OCI-LY7 (cell line): Measurements from ENCODE around the gene APLP2. TPM values are rescaled to one million over a fixed set of nuclear protein-coding genes. Genes with fewer than 3 reads are reported as not detected.
A peak's percentile ranks its signal among the peaks of the same experiment; 100 is the strongest.

ENCODE experiments used
- BruUV-seq: library from RNA; stranded (reverse); fragments of 400-500 nt; replicated peaks from 2 replicates; lab custom pipeline; 2021; lab: Mats Ljungman, UMichigan
- CTCF ChIA-PET: fragments of 300-600 bp; sonication (Branson Sonifier 250); formaldehyde crosslinking; loops from one replicate; lab custom pipeline; 2022; ENCODE audit warnings: antibody characterized with exemption; ENCODE audit not compliant: unreplicated experiment; lab: Charles Lee
- POLR2A ChIA-PET: fragments of 300-600 bp; sonication (Branson Sonifier 250); formaldehyde crosslinking; loops from one replicate; lab custom pipeline; 2022; ENCODE audit warnings: antibody characterized with exemption; lab: Charles Lee
- DNase-seq: peaks from one replicate; pipeline ENCODE4 v3.0.0-alpha.2; 2015; ENCODE audit warnings: low spot score
- H2AFZ ChIP-seq: fragments of 200-600 bp; sonication (generic), shearing (Covaris generic); 2 replicates; pipeline ENCODE4 v1.6.1; 2014; ENCODE audit warnings: mild to moderate bottlenecking, antibody characterized with exemption, low read length, moderate library complexity
- H3K27ac ChIP-seq: fragments of 200-600 bp; sonication (generic); 2 replicates; pipeline ENCODE4 v1.5.1; 2014; ENCODE audit warnings: mixed run types, low read depth, mild to moderate bottlenecking, moderate library complexity, low read length, inconsistent platforms; ENCODE audit not compliant: poor library complexity, severe bottlenecking
- H3K36me3 ChIP-seq: fragments of 200-600 bp; sonication (generic); 2 replicates; pipeline ENCODE4 v1.6.1; 2014; ENCODE audit warnings: mild to moderate bottlenecking, antibody characterized with exemption, low read length, moderate library complexity, mixed read lengths; ENCODE audit not compliant: insufficient read depth
- H3K4me1 ChIP-seq: fragments of 200-600 bp; sonication (generic); 2 replicates; pipeline ENCODE4 v1.5.1; 2014; ENCODE audit warnings: mild to moderate bottlenecking, low read length; ENCODE audit not compliant: insufficient read depth, poor library complexity, severe bottlenecking
- H3K4me2 ChIP-seq: fragments of 200-600 bp; sonication (generic); 2 replicates; pipeline ENCODE4 v1.6.1; 2014; ENCODE audit warnings: mild to moderate bottlenecking, low read length
- H3K4me3 ChIP-seq: fragments of 200-600 bp; sonication (generic); 2 replicates; pipeline ENCODE4 v1.5.1; 2014; ENCODE audit warnings: mild to moderate bottlenecking, low read depth, low read length; ENCODE audit not compliant: poor library complexity, severe bottlenecking
- H3K79me2 ChIP-seq: fragments of 200-600 bp; sonication (generic); 2 replicates; pipeline ENCODE4 v1.6.1; 2016; ENCODE audit warnings: low read depth, mild to moderate bottlenecking, low read length, moderate library complexity, mixed read lengths; ENCODE audit not compliant: insufficient read depth
- H3K9me2 ChIP-seq: fragments of 200-600 bp; sonication (generic); 2 replicates; pipeline ENCODE4 v1.6.1; 2016; ENCODE audit warnings: mild to moderate bottlenecking, low read length, mixed read lengths; ENCODE audit not compliant: insufficient read depth
- H3K9me3 ChIP-seq: fragments of 200-600 bp; sonication (generic); 2 replicates; pipeline ENCODE4 v1.6.1; 2014; ENCODE audit warnings: mild to moderate bottlenecking, mixed run types, low read length, mixed read lengths
- H4K20me1 ChIP-seq: fragments of 200-600 bp; sonication (generic); 2 replicates; pipeline ENCODE4 v1.6.1; 2014; ENCODE audit warnings: mild to moderate bottlenecking, antibody characterized with exemption, low read length, moderate library complexity, mixed read lengths; ENCODE audit not compliant: insufficient read depth
- CTCF ChIP-seq: fragments of 200-600 bp; sonication (generic); conservative IDR thresholded peaks from 2 replicates; pipeline ENCODE4 v1.5.1; 2014; ENCODE audit warnings: mild to moderate bottlenecking, antibody characterized with exemption, low read length, moderate library complexity, mixed read lengths
- EZH2phosphoT487 ChIP-seq: fragments of 200-600 bp; sonication (generic); IDR thresholded peaks from 2 replicates; pipeline ENCODE4 v1.6.1; 2018; ENCODE audit warnings: low read depth, borderline replicate concordance, mild to moderate bottlenecking, mixed run types, antibody characterized with exemption, low read length, moderate library complexity, mixed read lengths
- intact Hi-C: fragments of 100-400 bp; cut with micrococcal nuclease; formaldehyde crosslinking; loops from one replicate; pipeline ENCODE4 v1.10.0; 2022; ENCODE audit not compliant: unreplicated experiment
- total RNA-seq, 2 experiments: library from RNA; depleted of rRNA in 1 of 2; stranded (reverse); fragments of >200 nt in 1 of 2; shearing (Covaris generic) in 1 of 2; gene quantifications; 2 replicates each; pipeline ENCODE4 v1.2.3, GENCODE V29; 2014 to 2022

APLP2 gene
- total RNA-seq, 2 experiments from 2014 or later = 147 to 284 TPM

DNA sequence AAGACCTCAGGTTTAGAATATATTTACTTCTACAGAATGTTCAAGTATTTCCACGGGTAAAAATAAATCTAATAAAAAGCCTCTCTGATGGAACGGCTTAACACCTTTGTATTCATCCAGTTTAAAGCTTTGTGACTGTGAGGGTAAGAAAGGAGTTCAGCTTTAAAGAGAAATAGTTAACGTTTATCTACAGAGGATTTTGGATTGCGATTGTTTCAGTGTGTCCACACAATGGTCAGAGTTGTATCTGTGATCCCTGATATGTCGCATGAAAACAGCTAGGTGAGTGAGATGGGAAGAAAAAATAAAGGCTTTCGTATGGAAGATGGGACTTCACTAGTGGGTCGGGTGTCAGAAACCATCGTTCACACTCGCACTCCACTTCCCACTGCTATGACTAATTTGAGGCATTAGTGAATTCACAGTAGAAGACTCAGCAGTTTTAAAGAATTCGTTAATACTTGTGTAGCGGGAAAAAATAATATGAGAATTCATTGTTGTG, 1.6 kb downstream of the APLP2 start:
- ChIA-PET POLR2A (interaction anchor here (0.6 to 3.8 kb wide), 38 partner anchors 10 to 1633 kb away, joined by 3 to 44 read pairs (median 4); partner anchors contain the start of gene PRDM10), CTCF (interaction anchor here (0.5 to 2.2 kb wide), 8 partner anchors 16 to 99 kb away, joined by 3 to 7 read pairs (median 4); no protein-coding TSS in a partner anchor)
- Histone ChIP-seq H3K4me2 (peak overlapping the region; percentile 85), H2AFZ (no peak overlapping the region), H4K20me1 (peaks cover 31% of the 10 kb centered on the region), H3K79me2 (peaks cover 61% of the 10 kb centered on the region), H3K27ac (peak overlapping the region; percentile 57), H3K4me3 (peak overlapping the region; percentile 81), H3K9me2 (no peaks in the 10 kb centered on the region), H3K9me3 (no peaks in the 10 kb centered on the region), H3K4me1 (peaks cover 36% of the 10 kb centered on the region), H3K36me3 (peaks cover 25% of the 10 kb centered on the region)
- intact Hi-C loops = loop anchor here (1.0 kb wide), 2 partner anchors 48 to 61 kb away; no protein-coding TSS in a partner anchor
- BruUV-seq = no TSS peak
- TF ChIP-seq CTCF (no peak), EZH2phosphoT487 (no peak)
- DNase-seq = peak; percentile 21

DNA sequence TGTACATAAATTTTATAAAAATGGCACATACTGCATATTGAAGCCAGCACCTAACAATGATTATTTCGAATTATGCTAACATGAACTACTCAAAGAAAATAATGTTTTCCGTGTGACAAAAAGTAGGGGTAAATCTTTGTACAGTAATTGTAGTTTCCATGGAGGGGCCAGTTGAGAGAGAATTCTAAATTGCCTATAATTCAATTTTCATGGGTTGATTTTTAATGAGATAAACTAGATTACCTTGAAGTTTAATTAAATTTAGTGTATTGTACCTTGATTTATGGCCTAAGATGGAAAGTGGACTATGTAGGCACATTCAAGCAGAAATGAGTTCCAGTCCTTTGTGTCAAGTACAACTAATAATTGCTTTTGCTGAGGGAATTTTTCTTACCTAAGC, 5.0 kb downstream of the APLP2 start:
- peaks cover 95% of the 10 kb centered on the region for H3K79me2 ChIP-seq
- DNase-seq = no peak
- POLR2A ChIA-PET = no interaction called here
- H3K4me1 ChIP-seq = peaks cover 31% of the 10 kb centered on the region
- no peak overlapping the region for H3K27ac ChIP-seq
- H3K36me3 ChIP-seq = peaks cover 45% of the 10 kb centered on the region
- intact Hi-C loops = no loop called here
- CTCF ChIA-PET = no interaction called here
- H3K9me3 ChIP-seq = no peaks in the 10 kb centered on the region
- H3K4me2 ChIP-seq = peak overlapping the region; percentile 1; the same call in 1 of the 2 replicates
- peaks cover 44% of the 10 kb centered on the region for H4K20me1 ChIP-seq
- TF ChIP-seq EZH2phosphoT487 = no peak
- TF ChIP-seq CTCF = no peak
- no peaks in the 10 kb centered on the region for H3K9me2 ChIP-seq
- no peak overlapping the region for H2AFZ ChIP-seq
- TSS peak; percentile 17 for BruUV-seq
- H3K4me3 ChIP-seq = no peak overlapping the region
